ENCODE data around the gene COL15A1.

DNA sequence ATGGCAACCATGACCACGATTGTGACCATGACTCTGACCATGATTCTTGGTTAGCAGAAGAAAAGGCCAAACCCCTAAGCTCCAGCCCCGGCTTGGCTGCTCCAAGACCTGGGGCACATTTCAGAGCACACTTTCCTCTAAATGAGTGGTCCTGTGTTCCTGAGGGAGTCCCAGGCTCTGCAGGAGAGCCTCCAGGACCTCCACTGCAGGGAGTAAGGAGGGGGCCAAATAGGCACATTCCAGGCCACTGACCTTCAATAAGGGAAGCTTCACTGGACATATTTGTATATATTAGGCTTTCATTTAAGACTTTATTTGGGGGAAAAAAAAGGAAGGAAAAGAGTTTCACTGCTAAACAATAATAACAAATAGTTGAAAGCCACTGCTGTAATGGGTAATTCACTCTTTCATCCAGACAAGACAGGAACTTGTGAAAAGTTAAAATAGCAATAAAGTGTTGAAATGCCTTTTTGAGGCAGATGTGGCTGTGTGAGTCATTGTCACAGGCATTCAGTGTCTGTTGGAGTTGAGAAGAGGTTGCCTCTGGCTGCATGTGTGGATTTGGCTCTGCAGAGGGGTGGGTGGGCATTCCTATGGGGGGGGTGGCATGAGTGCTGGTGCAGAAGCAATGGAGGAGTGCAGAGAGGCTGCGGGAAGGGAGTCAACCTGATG lies 97.3 kb downstream of the COL15A1 start:
- TF ChIP-seq YY1 (IDR thresholded peaks at IDR 0.05; ENCODE audit: insufficient read depth, insufficient read length) (no peak), ZNF274 (IDR thresholded peaks at IDR 0.05; ENCODE audit: low read depth, low read length) (no peak), SUZ12 (IDR thresholded peaks at IDR 0.05; ENCODE audit: extremely low read depth, insufficient read depth, insufficient read length) (no peak)
